Testis (tissue), 3 donors: ENCODE data around the gene EHD2. TPM values are rescaled to one million over a fixed set of nuclear protein-coding genes. Genes with fewer than 3 reads are reported as not detected.
"Not testable (repeated sequence)": the region's sequence is repeated elsewhere in the genome, so short reads cannot be mapped to it uniquely, and the experiment has no call there.

ENCODE experiments used
- DNase-seq: peaks from one replicate; pipeline ENCODE4 v3.0.0-alpha.2; 2019
- H3K27ac ChIP-seq, 2 donors: fragments of 200-600 bp; sonication (generic); one replicate each; pipeline ENCODE4 v1.5.1; 2019
- H3K27me3 ChIP-seq: fragments of 200-600 bp; sonication (generic); one replicate; pipeline ENCODE4 v1.5.1; 2019
- H3K36me3 ChIP-seq: fragments of 200-600 bp; sonication (generic); one replicate; pipeline ENCODE4 v1.5.1; 2017; ENCODE audit warnings: low read depth; ENCODE audit errors: missing control alignments
- H3K4me1 ChIP-seq: fragments of 200-600 bp; sonication (generic); one replicate; pipeline ENCODE4 v1.5.1; 2019
- H3K4me3 ChIP-seq, 2 donors: fragments of 200-600 bp; sonication (generic); one replicate each; pipeline ENCODE4 v1.5.1; 2017 to 2019
- H3K9me3 ChIP-seq: fragments of 200-600 bp; sonication (generic); one replicate; pipeline ENCODE4 v1.5.1; 2017
- POLR2A ChIP-seq: fragments of 450-650 bp; IDR thresholded peaks from one replicate; pipeline ENCODE4 v1.6.1; 2017; ENCODE audit warnings: antibody characterized with exemption, mild to moderate bottlenecking, moderate library complexity
- WGBS, 2 donors: methylation state at CpG; one replicate each; pipeline ENCODE4 v1.1.5; 2018; 5-methylcytosine and 5-hydroxymethylcytosine counted together
- intact Hi-C: fragments of 100-400 bp; cut with DNase I; formaldehyde crosslinking; loops from one replicate; pipeline ENCODE4 v1.15.1; 2023; ENCODE audit warnings: low total_unique reads
- polyA plus RNA-seq: library from polyadenylated mRNA; stranded (reverse); fragments of 350-450 nt; fragmentation: Illumina TruSeq; extraction: RNeasy Lipid Tissue Mini Kit (QIAGEN cat#74804); gene quantifications from one replicate; pipeline ENCODE4 v1.2.3, GENCODE V29; 2014; ENCODE audit warnings: low read depth, low replicate concordance; ENCODE audit not compliant: insufficient read depth
- total RNA-seq, 2 donors: library from RNA; depleted of rRNA; stranded (reverse); fragments of >200 nt; gene quantifications; one replicate each; pipeline ENCODE4 v1.2.3, GENCODE V29; 2016
- TF ChIP-seq, protein P1 (sequence below), 3 experiments: fragments of 450-650 bp in 2 of 3; fragments of 200-600 bp in 1 of 3; sonication (generic) in 1 of 3; IDR thresholded peaks; one replicate each; pipeline ENCODE4 v1.5.1; 2016 to 2019; ENCODE audit warnings: antibody characterized with exemption in 3 of 3, mild to moderate bottlenecking in 2 of 3, moderate library complexity in 1 of 3

Gene EHD2
- total and polyA plus RNA-seq, 3 donors from 2014 or later = 26.8 to 37.0 (median 33.9) TPM

DNA sequence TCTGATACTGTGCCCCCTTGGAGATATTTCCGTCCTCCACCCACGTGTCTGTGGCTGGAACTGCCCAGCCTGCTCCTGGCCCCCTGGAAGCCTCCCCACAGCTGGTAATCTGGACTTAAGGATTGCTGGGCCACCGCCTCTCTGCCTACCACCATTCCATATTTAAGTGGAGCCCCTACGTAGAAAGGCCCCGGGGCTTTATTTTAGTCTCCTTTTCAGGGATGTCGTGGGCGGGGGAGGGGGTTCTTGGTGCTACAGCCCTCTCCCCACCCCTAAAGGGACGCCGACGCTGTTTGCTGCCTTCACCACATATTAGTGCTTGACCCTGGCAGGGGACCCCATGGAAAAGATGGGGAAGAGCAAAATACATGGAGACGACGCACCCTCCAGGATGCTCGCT, 29.4 kb downstream of the EHD2 start:
- Histone ChIP-seq H3K9me3 (no peaks in the 10 kb centered on the region), H3K4me3 (peak overlapping the region; percentile 16 to 47), H3K36me3 (no peaks in the 10 kb centered on the region), H3K27me3 (no peaks in the 10 kb centered on the region), H3K27ac (peak overlapping the region; percentile 86 to 96), H3K4me1 (peaks cover 29% of the 10 kb centered on the region)
- intact Hi-C loops = no loop called here
- no peak for DNase-seq
- 13 to 14% methylated on average over 11 to 13 of the region's 13 CpGs for WGBS, 2 donors
- no peak for TF ChIP-seq POLR2A

- peak; percentile 98 for DNase-seq
- no peaks in the 10 kb centered on the region for H3K36me3 ChIP-seq
- H3K27ac ChIP-seq = peak within 1 kb of the TSS; percentile 94 to 98
- H3K4me3 ChIP-seq = peak within 1 kb of the TSS; percentile 81 to 91
- intact Hi-C loops = no loop called here
- H3K9me3 ChIP-seq = no peaks in the 10 kb centered on the region
- TF ChIP-seq, protein P1, sequence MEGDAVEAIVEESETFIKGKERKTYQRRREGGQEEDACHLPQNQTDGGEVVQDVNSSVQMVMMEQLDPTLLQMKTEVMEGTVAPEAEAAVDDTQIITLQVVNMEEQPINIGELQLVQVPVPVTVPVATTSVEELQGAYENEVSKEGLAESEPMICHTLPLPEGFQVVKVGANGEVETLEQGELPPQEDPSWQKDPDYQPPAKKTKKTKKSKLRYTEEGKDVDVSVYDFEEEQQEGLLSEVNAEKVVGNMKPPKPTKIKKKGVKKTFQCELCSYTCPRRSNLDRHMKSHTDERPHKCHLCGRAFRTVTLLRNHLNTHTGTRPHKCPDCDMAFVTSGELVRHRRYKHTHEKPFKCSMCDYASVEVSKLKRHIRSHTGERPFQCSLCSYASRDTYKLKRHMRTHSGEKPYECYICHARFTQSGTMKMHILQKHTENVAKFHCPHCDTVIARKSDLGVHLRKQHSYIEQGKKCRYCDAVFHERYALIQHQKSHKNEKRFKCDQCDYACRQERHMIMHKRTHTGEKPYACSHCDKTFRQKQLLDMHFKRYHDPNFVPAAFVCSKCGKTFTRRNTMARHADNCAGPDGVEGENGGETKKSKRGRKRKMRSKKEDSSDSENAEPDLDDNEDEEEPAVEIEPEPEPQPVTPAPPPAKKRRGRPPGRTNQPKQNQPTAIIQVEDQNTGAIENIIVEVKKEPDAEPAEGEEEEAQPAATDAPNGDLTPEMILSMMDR (IDR thresholded peaks at IDR 0.05) = peak in 1 of 3 experiments; percentile 47
- peak; percentile 29 for TF ChIP-seq POLR2A
- H3K4me1 ChIP-seq = peaks cover 29% of the 10 kb centered on the region
- H3K27me3 ChIP-seq = no peaks in the 10 kb centered on the region
- 3 to 4% methylated on average over 49 to 51 of the region's 53 CpGs for WGBS, 2 donors
Observed at GRCh38 chr19:47745010-47745901, 32.0 kb downstream of the EHD2 start, which contains the start of gene NOP53. TSS of gene NOP53 (plus strand) at chr19:47745546. CDS start at chr19:47745560, 14 bp downstream.

DNA sequence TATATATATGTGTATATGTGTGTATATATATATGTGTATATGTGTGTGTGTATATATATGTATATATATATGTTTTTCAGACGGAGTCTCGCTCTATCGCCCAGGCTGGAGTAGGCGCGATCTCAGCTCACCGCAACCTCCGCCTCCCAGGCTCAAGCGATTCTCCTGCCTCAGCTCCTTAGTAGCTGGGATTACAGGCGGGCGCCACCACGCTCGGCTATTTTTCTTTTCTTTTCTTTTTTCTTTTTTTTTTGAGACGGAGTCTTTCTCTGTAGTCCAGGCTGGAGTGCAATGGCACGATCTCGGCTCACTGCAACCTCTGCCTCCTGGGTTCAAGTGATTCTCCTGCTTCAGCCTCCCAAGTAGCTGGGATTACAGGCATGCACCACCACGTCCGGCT, 32.9 kb downstream of the EHD2 start:
- H3K36me3 ChIP-seq, DNase-seq, intact Hi-C loops, H3K9me3 ChIP-seq, H3K27me3 ChIP-seq: not testable (repeated sequence)
- H3K27ac ChIP-seq = peak overlapping the region in 1 of 2 donors; percentile 98
- H3K4me1 ChIP-seq = peaks cover 29% of the 10 kb centered on the region
- 29 to 51% methylated on average over 17 of the region's 17 CpGs for WGBS, 2 donors
- H3K4me3 ChIP-seq = peak overlapping the region; percentile 81 to 91

GRCh38 chr19:47749326-47749725, 36.1 kb downstream of the EHD2 start:
- Histone ChIP-seq H3K4me3 (no peak overlapping the region), H3K36me3 (no peaks in the 10 kb centered on the region), H3K4me1 (peaks cover 14% of the 10 kb centered on the region), H3K27ac (no peak overlapping the region), H3K9me3 (no peaks in the 10 kb centered on the region), H3K27me3 (no peaks in the 10 kb centered on the region)
- TF ChIP-seq POLR2A = no peak
- TF ChIP-seq, protein P1 (IDR thresholded peaks at IDR 0.05) = no peak
- no peak for DNase-seq
- intact Hi-C loops = no loop called here
- WGBS, 2 donors = 91 to 93% methylated on average over 3 of the region's 3 CpGs

- no peak for DNase-seq
- Histone ChIP-seq H3K27ac (no peak overlapping the region), H3K36me3 (no peaks in the 10 kb centered on the region), H3K9me3 (no peaks in the 10 kb centered on the region), H3K27me3 (no peaks in the 10 kb centered on the region), H3K4me1 (peaks cover 9% of the 10 kb centered on the region), H3K4me3 (no peak overlapping the region)
- intact Hi-C loops = no loop called here
- 94 to 95% methylated on average over 6 to 18 of the region's 18 CpGs for WGBS, 2 donors
- TF ChIP-seq, protein P1 (IDR thresholded peaks at IDR 0.05) = no peak
- no peak for TF ChIP-seq POLR2A
Observed at GRCh38 chr19:47750752-47751151, 37.5 kb downstream of the EHD2 start.
